Fibroblast of peridontal ligament (primary cell): ENCODE results near the gene U2AF1L4.
"Not testable (repeated sequence)": the region's sequence is repeated elsewhere in the genome, so short reads cannot be mapped to it uniquely, and the experiment has no call there.

ENCODE experiments used
- DNase-seq: peaks from one replicate; pipeline ENCODE4 v3.0.0-alpha.2; 2010; ENCODE audit errors: extremely low read depth

Gene U2AF1L4

DNA sequence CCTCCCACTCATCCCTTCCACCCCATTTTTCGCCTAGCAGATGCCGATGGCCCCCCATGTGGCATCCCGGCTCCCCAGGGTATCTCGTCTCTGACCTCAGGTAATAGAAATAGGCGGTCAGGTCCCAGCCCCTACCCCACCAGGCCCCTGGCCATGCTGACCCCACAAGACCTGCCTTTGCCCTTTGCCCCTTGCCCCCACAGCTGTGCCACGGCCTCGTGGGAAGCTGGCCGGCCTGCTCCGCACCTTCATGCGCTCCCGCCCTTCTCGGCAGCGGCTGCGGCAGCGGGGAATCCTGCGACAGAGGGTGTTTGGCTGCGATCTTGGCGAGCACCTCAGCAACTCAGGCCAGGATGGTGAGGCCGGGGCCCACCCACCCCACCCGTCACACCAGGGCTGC, 35.5 kb upstream of the U2AF1L4 start:
- no peak for DNase-seq

DNA sequence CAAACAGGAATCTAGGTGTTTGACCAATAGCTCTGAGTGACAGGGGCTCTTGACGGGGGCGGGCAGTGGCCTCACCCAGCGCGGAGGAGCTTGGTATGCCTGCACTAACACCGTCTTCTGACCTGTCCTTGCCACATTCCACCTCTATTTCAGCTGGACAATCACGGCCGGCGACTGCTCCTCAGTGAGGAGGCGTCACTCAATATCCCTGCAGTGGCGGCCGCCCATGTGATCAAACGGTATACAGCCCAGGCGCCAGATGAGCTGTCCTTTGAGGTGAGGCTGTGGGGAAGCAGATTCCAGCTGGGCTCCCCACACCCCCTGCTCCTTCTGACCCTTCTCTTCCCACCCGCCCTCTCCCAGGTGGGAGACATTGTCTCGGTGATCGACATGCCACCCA, 34.8 kb upstream of the U2AF1L4 start:
- no peak for DNase-seq

DNA sequence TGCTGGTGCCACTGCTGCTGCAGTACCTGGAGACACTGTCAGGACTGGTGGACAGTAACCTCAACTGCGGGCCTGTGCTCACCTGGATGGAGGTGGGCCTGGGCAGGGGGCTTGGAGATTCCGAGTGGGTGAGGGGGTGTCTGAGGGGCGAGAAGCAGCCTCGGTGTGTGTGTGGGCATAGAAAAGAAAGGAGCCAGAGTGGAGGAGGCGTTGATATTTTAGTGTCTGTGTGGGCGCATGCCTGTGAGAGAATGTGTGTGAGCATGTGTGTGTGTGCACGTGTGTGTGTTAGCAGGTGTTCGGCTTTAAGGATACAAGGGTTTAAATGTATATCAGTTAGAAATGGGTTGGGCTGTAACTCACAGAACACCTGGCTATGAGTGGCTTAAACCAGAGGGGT, 33.8 kb upstream of the U2AF1L4 start:
- no peak for DNase-seq

DNA sequence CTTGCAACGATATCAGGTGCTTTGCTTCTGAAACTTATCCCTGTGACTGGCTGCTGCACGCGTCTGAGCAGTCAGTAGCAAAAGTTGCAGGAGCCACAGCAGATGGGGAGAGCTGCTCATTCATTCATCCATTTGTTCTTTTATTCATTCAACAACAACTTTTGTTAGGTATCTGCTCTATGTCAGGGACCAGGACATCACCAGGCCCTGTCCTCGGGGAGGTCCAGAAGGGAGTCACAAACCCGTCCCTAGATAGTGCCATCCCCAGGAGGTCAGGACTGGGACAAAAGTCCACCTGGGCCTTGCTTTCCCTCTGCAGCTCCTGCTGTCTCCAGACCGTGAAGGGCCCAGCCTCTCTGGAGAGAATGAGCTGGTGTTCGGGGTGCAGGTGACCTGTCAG, 32.7 kb upstream of the U2AF1L4 start:
- DNase-seq = no peak

DNA sequence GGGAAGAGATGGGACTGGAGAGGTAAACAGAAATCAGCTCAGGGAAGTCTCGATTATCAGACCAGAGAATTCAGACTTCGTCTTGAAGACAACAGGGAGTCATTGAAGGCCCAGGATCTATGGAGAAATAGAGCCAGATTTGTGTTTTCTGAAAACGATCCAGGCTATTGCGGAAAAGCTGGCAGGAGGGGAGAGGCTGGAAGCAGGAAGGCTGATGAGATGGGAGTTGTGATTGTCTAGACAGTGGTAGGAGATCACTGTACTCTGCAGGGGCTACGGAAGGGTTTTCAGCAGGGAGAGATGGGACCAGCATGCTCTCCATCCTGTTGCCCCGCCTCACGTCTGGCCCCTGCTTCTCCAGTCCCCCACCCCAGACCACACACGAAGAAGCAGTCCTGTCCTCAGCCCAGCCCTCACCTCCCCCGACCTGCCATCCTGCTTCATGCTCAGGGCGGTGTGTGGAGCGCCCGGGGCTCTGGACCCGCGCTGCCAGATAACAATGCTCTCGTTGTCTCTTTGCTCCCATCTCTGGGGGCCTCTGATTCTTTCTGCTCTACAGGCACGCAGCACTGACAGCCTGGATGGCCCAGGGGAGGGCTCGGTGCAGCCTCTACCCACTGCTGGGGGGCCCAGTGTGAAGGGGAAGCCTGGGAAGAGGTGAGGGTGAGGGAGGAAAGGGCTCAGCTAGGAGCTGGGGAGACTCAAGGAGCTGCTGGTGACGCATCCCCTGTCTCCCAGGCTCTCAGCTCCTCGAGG, 32.0 kb upstream of the U2AF1L4 start:
- DNase-seq = no peak

DNA sequence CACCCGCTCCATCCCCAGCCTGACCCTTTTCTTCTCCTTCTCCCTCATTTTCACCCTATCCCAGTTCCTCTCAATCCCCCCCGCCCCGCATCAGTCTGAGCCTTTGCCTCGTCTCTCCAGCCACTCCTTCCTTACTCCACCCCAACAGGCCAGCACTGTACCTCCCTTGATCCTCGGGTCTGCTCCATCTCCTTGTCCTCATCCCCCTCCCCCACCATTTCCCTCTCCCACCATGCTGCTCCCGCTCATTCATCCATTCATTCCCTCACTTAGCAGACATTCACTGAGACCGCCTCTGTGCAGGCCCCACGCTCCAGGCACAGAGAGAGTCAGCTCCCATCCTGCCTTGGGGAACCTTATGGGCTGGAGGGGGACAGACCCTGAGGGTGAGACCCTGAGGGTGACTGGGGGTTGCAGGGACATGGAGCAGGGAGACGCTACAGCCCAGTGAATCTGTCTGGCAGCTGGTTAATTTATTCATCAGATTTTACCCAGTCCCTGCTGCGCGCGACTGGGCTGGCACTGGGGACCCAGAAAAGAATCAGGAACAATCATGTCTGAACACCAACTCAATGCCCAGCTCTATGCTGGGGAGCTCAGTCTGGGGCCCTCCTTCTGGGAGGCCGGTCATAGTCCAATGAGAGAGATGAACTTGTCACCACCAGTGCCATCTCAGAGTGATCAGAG, 31.0 kb upstream of the U2AF1L4 start:
- no peak for DNase-seq

DNA sequence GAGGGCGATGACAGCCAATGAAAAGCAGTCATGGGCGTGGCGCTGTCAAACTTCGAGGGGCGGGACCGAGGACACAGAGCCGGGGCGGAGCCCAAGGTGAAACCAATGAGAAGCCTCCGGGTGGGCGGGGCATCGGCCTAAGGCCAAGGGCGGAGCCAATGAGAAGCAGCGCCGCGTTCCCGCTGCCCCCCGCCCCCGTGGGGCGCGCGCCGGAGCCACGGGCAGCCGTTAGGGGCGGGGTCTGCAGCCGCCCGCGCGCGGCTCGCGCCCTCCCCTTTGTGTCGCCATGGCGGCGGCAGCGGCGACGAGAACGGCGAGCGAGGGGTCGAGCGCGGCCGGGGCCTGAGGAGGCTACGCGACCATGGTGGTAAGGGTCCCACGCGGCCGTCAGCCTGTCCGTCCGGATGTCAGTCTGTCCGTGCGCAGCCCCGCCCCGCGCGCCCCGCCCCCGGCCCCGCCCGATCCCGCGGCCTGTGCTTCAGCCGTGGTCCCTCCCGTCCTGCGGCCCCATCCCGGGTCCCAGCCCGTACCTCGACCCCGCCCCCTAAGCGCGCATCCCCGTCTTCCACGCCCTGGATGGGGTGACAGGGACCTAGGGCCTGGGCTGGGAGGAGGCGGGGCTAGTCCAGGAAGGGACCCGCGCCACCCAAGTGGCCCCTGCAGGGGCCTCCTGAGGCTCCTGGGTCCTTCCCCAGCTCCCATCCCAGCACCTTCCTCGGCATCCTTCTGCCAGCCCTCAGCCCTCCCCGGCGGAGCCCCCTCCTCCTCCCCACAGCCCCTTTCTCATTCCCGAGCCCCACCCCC, 30.3 kb upstream of the U2AF1L4 start, which contains the start of gene ARHGAP33:
Gene ARHGAP33, plus strand, starts transcription at position 267 of the 804 bp plus-strand sequence. Its CDS starts 95 bp downstream, at position 362.
- DNase-seq = peak; percentile 92

DNA sequence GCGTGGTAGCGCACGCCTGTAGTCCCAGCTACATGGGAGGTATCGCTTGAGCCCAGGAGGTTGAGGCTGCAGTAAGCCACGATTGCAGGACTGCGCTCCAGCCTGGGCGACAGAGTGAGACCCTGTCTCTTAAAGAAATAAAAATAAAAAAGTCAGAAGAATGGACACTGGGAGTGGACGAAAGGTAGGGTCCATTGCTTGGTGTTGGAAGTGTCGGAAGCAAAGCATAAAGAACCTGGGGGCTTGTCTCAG, 29.8 kb upstream of the U2AF1L4 start:
- DNase-seq = no peak

DNA sequence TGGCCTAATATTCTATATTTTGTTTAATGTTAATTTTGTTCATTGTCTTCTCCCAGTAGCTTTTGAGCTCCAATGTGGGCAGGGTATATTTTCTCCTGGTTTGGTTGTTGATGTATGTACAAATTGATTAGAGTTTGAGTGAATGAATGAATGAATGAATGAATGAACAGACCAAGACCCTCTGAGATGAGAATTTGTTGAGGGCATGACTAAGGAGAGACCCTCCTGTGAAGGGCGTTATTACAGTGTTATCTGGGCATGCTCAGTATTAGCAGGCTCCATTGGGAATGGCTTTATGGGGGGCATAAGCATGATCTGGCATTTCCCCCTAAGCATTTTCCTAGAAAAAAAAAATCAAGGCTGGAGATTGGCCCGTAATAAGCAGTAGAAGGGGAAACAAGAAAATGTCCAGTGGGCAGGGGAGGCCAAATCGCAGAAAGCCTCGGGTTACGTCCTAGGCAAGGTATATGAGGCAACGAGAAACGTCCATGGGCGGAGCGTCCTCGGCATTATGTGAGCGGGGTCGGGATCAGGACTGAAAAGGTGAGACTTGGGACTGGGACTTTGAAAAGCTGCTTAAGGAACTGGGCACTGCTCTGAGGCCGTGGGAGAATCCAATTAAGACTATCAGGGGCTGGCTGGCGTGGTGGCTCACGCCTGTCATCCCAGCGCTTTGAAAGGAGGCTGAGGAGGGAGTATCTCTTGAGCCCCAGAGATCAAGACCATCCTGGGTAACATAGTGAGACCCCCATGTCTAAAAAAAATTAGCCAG, 29.2 kb upstream of the U2AF1L4 start:
- DNase-seq = no peak

DNA sequence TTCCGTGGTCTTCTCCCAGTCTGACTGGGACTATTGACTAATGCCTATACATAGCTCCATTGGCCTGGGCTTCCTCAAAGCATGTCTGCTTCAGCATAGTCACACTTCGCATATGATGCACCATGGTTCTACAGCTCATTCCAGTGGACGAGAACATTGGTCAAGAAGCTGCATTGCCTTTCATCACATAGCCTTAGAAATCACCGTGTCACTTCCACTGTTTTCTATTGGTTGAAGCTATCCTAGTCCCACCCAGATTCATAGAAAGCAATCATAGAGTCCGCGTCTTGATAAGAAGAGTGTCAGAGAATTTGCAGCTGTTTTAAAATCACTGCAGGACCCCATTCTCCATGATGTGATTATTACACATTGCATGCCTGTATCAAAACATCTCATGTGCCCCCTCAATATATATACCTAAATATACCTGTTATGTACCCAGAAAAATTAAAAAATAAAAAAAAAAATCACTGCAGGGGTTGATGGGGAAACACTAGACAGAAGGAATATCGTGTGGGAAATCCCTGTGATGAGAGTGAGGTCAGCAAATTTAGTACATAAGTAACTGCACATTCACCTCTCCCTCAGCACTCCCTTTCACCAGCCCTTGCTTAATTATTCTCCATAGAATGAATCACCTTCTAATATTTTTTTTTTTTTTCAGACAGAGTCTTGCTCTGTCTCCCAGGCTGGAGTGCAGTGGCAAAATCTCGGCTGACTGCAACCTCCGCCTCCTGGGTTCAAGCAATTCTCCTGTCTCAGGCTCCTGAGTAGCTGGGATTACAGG, 28.0 kb upstream of the U2AF1L4 start:
- DNase-seq = peak; percentile 5

DNA sequence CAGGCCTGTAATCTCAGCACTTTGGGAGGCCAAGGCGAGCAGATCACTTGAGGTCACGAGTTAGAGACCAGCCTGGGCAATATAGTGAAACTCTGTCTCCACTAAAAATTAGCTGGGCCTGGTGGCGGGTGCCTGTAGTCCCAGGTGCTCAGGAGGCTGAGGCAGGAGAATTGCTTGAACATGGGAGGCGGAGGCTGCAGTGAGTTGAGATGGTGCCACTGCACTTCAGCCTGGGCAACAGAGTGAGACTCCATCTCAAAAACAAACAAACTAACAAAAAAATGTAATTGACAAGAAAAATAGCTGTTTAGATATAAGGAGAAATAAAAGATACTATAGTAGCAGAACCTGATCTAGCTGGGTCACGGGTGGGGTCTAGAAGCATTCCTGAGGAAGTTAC, 27.1 kb upstream of the U2AF1L4 start:
- not testable (repeated sequence) for DNase-seq

DNA sequence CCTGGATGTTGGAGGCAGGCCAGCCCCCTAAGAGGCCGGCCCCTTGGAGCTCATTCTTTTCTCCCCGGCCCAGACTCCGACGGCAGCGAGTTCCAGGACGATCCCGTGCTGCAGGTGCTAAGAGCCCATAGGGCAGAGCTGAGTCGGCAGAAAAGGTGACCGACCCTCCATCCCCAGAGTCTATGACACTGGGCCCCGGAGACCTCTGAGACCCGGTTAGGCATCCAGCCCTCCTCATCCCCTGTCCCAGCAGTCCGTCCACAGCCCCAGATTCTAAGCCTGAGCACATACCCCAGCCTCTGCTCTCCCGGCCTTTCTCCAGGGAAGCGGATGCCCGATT, 22.8 kb upstream of the U2AF1L4 start:
- DNase-seq = no peak

DNA sequence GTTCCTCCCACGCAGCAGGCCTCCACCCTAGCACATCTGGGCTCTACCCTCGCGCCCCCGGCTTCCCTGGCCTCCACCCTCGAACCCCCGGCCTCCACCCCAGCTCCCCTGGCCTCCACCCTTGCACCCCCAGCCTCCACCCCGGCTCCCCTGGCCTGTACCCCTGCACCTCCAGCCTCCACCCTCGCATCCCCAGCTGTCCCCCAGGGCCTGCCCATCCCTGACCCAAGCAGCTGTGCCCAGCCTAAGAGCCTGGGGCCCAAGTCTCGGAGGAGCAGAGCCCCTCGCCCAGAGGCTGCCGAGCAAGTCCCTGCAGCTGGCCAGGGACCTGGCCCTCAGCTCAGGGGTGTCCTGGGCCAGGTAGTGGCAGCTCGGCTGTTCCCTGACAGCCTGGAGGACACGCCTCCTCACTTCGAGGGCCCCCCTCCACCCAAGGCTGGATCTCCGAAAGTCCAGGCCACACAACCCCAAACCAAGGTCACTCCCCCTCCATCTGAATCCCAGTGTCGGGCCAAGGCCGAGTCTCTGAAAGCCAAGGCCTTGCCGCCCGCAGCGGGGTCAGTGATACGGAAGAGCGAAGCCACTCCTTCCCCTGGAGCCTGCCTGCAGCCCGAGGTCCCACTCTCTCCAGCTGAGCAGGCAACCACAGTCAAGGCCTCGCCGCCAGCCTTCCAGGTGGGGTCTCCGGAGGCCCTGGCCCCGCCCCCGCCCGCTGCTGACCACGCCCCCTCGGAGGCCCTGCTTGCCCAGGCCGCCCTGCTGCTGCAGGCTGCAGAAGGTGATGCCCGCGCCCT, 22.3 kb upstream of the U2AF1L4 start:
- DNase-seq = no peak

DNA sequence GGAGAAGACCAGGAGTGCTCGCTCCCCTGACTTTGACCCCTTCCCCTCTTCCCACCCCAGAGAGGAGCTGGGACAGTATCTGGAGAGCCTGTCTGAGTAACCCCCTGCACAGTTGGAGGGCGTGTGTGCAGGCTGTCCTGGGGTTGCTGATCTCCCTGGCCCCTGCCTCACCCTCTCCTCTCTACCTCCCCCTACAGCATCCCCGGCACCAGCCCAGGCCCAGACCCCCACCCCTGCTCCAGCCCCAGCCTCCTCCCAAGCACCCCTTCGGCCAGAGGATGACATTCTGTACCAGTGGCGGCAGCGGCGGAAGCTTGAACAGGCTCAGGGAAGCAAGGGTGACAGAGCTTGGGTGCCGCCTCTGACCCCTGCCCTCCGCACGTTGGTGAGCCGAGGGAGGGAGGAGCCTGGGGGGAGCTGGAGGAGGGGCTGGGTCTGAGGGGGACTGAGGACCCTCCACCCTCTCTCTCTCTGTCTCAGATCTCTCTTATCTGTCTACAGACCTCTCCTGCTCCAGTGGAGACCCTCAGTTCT, 21.4 kb upstream of the U2AF1L4 start:
- no peak for DNase-seq

DNA sequence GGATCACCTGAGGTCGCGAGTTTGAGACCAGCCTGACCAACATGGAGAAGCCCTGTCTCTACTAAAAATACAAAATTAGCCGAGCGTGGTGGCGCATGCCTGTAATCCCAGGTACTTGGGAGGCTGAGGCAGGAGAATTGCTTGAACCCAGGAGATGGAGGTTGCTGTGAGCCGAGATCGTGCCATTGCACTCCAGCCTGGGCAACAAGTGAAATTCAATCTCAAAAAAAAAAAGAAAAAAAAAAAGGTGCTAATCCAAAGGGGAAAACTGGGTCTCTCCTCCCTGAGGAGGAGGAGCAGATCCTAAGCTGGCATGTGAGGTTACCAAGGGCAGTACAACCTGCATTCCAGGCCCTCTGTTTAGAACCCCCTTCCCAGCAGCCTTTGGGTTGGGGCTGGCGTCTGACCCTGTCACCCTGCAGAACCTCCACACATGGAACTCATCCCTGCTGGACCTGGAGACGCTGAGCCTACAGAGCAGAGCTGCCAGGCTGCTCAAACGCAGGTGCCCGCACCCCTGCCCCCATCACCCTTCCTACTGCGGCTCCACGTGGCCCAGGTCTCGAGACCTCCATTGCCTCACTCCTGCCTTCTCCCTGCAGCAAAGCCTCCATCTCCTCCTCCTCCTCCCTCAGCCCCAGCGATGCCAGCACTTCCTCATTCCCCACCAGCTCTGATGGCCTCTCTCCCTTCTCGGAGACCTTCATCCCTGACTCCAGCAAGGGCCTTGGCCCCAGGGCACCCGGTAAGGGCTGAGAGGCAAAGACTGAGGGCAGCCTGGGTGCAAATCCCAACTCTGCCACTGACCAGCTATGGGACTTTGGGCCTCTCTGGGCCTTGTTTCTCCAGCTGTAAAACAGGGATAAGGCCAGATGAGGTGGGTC, 19.5 kb upstream of the U2AF1L4 start:
- no peak for DNase-seq

DNA sequence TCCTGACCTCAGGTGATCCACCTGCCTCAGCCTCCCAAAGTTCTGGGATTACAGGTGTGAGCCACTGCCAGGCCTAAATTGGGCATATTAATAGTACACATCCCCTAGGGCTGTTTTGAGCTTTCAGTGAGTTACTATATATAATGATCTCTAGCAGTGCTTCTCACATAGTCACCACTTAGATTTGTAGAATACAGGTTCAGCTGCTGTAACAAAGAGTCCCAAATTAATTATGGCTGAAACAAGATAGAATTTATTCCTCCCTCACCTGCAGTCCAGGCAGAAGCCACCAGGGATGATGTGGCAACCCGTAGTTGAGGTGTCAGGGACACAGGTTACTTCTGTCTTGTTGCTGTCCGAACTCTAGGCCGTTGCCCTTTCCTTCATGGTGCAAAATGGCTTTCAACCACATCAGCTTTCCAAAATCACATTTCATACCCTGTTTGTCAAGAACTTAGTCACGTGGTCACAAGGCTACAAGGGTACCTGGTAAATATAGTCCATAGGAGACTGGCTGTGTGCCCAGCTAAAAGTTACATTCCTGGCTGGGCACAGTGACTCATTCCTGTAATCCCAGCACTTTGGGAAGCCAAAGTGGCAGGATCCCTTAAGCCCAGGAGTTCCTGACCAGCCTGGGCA, 15.6 kb upstream of the U2AF1L4 start:
- DNase-seq = no peak

DNA sequence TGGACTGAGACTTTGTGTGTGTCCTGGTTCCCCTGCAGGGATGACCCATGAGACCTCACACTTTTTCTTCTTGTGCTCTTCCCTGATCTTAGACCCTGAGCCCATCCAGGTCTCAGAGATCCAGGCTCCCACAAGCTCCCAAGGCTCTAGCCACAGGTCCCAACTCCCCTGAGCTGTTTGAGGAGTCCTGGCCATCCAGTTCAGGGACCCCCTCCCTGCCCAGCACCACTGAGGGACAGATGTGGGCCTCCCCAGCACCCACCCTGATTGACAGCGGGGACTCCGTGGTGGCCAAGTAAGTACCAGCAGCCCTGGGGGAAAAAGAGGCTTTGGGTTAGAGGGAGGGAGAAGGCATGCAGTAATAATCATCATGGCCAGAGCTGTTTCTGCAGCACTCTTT, 14.5 kb upstream of the U2AF1L4 start:
- no peak for DNase-seq

DNA sequence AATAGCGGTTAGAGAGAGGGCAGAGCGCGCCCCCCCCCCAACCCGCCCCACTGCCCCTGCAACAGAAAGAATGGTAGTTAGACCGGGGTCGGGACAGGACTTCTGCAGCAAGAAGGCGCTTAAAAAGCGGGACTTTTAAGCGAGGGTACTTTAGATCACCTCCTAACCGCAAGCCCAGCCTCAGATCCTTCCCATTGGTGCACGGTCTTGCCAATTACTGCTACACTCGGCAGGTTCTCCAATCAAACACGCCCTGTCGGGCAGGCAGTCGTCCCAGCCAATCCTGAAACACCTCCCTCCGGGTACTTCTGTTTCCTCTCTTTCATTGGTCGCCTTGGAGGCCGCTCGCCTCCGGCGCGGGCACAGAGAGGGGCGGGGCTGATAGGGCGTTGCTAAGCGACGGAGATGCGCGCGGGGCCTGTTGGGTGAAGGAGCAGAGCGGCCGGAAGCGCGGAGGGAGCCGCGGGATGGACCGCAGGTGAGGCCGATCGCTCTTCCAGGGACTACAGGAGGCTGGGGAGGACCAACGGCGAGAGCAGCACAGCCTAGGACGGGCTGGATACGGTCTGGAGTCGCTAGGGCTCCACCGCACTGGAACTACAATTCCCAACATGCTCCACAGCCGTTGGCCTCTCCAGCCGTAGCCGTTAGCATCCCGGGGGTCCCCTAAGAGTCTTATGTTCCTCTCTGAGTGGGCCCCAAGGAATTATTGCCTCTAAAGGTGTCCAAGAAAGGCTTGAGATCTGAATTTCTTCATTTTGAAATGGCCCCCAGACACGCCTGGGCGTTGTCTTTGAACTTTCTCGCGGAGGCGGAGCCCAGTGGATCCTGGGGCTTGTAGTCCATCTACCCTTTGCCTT, 12.8 kb upstream of the U2AF1L4 start, which contains the start of gene PROSER3:
Gene PROSER3, plus strand, starts transcription at position 428 of the 860 bp plus-strand sequence. Its CDS starts 40 bp downstream, at position 468.
- peak; percentile 100 for DNase-seq
